Right ventricle myocardium superior (tissue), 1 donor: Measurements from ENCODE around the gene CABCOCO1. TPM values are rescaled to one million over a fixed set of nuclear protein-coding genes. Genes with fewer than 3 reads are reported as not detected.
"Not testable (repeated sequence)": the region's sequence is repeated elsewhere in the genome, so short reads cannot be mapped to it uniquely, and the experiment has no call there.

Experiments used
- ATAC-seq: fragments of 200-7000 bp; cut with Tn5 transposase; one replicate; pipeline ENCODE4 v1.9.1; 2020; ENCODE audit warnings: mild to moderate bottlenecking; ENCODE audit not compliant: poor library complexity
- DNase-seq: peaks from one replicate; pipeline ENCODE4 v3.0.0-alpha.2; 2020
- intact Hi-C: fragments of 100-400 bp; cut with DNase I; formaldehyde crosslinking; loops from one replicate; pipeline ENCODE4 v1.11.2; 2022
- total RNA-seq: library from RNA; stranded (reverse); fragmentation: NEBNext Ultra II Directional; extraction: Animal tissue kit (Norgen Biotek cat#: 25700); gene quantifications from one replicate; pipeline ENCODE4 v1.2.1, GENCODE V29; 2021
- donor health status: DM: no; HTN: yes; CAD: no; lungs with severe emphysema.

Gene CABCOCO1
- total RNA-seq, 1 donor from 2014 or later: not detected

DNA sequence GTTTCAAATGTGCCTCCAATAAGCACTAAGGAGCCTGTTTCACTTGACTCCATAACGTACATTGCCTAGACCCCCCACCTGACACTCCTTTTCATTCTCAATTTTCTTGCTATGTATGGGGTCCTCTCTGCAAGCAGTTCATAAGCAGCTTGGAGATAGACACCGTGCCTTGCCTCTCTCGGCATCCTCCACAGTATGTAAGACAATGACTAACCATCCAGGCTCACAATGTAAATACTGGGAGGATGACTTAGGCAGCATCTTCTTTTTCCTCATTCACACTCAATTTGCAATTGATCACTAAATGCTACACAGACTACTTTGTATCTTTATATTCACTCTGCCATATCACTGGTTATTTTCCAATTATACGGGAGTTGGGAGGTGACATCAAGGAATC is 22.8 kb upstream of the CABCOCO1 start:
- intact Hi-C loops: no loop called here
- no peak for ATAC-seq
- no peak for DNase-seq

DNA sequence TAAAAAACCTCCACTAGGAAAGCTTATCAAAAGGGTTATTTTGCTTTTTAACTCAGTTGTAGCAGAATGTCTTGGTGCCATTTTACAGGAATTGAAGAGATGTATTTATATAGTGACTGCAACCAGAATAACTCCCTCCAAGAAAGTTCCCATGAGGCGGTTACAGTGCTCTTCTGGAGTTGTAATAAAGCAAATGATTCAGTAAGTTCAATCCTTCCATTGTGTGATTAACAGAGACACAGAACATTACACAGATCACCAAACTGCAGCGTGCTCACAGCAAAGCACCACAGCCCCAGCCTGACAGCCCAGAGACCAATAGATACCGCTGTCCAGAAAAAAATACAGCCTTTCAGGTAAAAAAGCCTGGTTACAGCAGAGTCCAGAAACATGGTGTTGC is 21.9 kb upstream of the CABCOCO1 start:
- ATAC-seq (no peak), DNase-seq (no peak)
- intact Hi-C loops: no loop called here

DNA sequence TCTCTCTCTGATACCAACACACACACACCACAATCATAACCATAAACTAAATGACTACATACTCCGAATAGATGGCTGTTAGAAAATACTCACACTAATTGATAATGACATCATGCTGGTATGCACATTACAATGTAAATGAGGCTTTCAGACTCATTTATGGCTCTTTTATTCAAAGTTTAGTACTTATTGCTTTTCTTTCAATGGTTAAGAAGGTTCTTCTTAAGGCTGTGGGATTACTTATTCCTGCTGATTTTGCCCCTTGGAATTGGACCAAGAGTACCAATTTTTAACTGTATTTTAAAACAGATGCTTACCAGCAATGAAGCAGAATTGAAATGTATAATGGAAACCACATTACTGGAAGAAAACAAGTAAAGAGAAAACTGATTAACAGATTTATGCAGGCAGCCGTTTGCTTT is 20.6 kb upstream of the CABCOCO1 start:
- no peak for DNase-seq
- intact Hi-C loops: no loop called here
- no peak for ATAC-seq

DNA sequence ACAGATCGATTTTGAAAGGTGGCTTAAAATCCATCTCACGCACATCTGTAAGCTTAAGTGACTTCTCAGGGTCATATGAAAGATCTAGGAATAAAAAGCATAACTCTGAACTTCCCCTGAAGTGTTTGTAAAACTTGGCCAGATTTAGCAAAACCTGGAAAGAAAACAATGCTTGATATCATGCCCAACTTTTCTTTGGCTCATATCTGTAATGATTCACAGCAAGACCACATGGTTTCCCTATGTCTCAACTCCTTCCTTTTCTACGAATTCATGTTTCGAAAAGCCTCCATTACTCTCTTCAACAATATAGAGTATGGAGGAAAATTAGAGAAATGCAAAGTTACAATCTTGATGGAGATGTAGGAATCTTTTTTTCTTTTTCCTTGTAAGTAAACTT is 20.1 kb upstream of the CABCOCO1 start:
- DNase-seq (no peak), ATAC-seq (peak; percentile 51)
- intact Hi-C loops: no loop called here

DNA sequence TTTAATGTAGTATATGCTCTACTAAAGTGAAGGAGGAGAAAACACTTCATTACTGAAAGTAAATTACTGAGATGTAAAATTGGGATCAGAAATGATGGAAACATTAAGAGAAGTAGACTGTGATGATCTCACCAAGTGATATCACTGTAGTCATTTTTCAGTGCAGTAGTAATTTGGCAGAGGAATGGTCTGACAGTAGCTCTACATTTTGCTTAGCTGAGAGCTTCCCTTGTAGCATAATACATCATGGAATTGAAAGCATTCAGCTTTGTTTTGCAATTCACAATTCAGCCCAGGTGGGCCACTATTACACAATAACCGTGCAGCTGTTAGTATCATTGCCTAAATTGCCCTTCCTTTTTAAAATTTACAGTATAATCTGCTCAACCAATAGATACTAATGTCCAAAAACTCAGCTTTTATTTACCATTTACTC is 19.4 kb upstream of the CABCOCO1 start:
- DNase-seq: no peak
- intact Hi-C loops: no loop called here
- ATAC-seq: no peak

DNA sequence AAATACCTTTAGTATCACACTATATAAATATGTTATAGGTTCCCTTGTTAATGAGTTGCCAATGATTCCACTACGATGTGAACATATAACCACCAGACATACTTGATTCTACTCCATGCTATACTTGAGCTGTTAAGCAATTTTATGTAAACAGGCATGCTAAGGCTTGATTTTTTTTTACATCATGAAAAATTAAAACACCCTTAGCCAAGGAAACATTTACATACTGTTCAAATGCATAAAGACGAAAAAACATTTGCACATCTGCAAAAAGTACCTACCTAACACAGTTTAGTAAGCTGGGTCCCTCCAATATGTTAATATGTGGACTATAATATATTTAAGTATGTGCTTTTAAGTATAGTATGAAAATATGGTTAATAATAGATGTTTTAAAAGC is 9.0 kb upstream of the CABCOCO1 start:
- no peak for ATAC-seq
- intact Hi-C loops: no loop called here
- DNase-seq: no peak

DNA sequence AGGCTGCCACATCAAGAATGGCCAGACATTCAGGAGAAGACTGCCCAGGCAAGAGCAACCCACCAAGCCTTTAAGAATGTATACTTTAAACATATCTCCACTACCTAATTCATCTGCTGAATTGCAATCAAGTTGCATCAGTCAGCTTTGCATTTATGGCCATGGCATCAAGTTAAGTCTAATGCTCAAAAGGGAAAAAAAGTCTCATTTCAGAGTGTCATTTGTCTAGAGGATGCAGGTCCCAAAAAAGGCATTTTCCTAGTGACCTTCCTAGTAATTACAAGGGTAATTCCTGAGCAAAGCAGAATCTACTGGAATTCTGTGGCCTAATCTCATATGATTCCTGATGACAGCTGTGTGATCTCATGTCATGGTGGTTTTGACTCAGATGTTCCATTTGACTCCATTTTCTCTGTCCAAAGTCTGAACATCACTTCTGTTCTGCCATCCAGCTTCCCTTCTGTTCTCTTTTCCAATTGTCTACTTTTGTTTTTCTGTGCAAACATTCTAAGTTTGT is 7.3 kb upstream of the CABCOCO1 start:
- intact Hi-C loops: no loop called here
- no peak for ATAC-seq
- no peak for DNase-seq

DNA sequence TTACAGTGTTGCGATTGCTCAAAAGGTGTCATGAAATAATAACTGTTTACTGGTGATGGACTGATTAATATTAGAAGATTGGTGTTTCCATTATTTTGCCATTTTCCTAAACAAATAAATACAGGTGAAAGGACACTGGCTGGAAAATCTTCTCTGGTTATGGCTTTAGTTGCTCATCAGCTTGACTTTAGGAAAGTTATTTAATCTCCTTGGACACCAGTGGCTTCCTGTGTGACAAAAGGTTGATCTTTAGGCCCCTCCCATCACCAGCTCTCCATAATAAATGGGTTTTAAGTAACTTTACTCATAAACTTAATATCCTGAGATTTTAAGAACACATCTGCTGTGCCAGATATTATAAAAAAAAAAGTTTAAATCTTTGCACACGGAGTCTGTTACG is 737 bp downstream of the CABCOCO1 start:
- DNase-seq (no peak), ATAC-seq (no peak)
- intact Hi-C loops: no loop called here

DNA sequence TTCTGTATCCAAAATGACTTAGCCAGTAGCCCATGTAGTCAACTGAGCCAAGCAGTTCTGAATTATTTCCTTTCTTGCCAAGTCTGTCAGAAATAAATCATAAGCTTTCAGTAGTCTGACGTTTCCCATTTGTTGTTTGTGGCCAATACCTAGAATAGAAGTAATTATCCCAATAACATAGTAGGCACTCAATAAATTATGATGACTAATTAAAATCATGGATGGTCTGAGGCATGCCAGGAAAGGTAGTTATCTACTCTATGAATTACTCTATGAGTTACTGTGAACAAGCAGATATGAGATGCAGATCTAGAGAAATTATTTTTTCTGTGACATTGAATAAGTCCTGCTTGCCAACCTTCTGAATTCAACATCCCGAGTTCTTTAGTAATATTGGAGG is 2.3 kb downstream of the CABCOCO1 start:
- ATAC-seq: no peak
- DNase-seq: no peak
- intact Hi-C loops: no loop called here

DNA sequence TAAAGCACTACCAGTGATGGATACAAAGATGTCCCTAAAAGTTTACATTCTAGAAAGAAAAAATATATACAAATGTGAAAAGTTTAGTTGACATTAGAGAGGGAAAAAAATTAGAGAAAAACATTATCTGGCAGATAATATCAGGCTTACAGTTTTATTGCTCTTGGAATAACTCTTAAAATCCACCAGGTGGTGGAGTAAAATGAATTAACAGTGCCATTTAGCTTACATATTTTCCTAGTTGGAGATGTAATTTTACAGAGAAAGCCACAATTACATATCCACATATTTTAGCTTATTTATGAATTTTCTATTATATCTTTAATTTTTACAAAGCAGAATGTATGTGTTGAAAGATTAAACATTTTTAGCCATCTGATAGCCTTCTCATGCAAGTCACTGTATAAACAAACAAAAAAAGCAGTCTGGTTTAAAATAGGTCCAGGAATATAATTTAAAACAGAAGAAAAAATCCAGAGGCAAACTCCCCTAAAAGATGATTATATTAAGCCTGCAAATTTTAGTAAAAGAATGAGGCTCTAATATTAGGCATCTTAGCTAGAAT is 6.5 kb downstream of the CABCOCO1 start:
- ATAC-seq (no peak), DNase-seq (no peak)
- intact Hi-C loops: no loop called here

DNA sequence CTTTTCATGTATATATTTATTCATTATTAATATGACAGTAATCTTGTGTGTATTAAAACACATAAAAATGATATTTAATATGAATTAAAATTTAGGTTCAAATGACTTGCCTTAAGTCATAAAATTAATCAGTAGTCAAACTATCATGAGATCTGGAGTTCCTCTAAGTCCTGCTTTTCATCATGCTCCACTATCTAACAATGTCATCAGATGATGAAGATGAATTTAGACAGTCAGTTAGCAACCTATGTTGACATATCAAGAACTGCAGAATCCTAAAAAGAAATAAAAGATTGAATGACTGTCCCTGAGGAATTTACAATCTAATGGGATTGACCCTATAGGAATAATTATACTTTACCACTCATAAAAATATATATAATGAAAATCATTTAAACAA is 7.1 kb downstream of the CABCOCO1 start:
- no peak for ATAC-seq
- intact Hi-C loops: no loop called here
- DNase-seq: no peak

DNA sequence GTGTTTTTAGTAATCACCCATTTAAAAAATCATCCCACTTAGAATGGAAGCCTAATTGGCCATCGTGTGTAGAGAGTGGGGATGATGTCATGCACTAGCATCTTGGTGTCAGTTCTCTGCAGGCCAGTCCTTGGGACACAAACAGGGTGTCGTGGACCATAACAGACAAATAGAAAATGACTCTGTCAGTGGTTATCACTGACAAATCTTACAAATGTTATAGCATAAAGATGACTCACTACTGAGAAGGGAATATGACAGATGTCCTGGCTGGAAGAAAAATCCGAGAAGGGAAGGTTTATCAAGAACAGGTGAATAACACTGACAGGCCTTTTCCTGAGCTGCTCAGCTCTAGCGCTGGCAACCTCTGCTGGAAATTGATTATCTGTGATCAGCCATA is 10.6 kb downstream of the CABCOCO1 start:
- DNase-seq (no peak), ATAC-seq (no peak)
- intact Hi-C loops: no loop called here

DNA sequence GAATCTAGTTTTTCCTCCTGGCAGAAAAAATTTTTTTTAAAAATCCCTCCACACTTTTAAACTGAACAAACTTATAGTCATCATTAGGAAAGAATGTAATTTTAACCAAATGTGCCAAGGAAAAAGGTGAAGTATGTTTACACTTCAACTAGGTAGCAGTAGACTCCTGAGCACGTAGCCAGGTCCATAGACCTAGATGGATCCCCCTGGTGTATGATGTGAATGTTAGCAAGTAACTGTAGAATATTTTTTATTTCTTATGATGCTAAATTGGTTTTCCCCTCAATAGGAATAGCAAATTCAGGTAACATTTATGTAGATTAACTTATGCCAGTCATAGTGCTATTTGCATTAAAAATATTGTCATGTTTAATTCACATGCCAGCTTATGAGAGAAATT is 19.6 kb downstream of the CABCOCO1 start:
- ATAC-seq (no peak), DNase-seq (no peak)
- intact Hi-C loops: no loop called here

DNA sequence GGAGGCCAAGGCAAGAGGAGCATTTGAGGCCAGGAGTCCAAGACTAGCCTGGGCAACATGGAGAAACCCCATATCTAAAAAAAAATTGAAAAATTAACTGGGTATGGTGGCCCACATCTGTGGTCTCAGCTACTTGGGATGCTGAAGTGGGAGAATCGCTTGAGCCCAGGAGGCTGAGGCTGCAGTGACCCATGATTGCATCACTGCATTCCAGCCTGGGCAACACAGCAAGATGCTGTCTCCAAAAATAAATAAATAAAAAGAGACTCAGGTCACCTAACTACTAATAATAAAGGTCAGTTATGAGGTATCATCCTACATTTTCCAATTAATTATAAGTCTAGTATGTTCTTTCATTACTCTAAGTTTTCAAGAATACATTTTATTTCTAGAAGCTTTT is 20.6 kb downstream of the CABCOCO1 start:
- DNase-seq: no peak
- intact Hi-C loops: no loop called here
- no peak for ATAC-seq

DNA sequence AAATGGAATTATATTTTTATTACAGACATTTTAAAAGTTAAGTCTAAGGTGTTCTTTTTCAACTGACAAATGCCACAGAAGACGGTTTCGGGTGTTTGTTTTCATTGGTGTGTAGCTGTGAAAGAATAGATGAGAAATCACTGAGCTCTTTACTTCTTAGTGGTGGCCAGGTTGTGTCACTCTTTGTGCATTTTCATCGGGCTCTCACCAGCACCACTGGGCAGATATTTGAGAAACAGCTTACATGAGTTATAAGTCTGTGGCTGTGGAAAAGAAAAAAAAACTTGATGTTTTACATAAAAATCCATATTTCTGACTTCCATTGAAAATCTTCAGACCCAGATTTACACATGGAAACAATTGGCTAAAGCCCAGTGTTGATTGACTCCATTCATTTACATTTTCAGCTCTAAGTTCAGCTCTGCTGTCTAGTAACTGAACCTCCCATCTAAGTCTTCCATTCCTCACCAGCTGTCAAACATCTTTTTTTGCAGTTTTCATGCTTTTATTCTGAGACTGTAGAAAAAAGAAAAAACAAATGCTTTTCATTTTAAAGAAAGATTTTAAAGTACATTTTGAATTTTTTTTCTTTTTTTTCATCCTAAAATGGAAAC is 22.3 kb downstream of the CABCOCO1 start:
- no peak for ATAC-seq
- intact Hi-C loops: no loop called here
- no peak for DNase-seq

DNA sequence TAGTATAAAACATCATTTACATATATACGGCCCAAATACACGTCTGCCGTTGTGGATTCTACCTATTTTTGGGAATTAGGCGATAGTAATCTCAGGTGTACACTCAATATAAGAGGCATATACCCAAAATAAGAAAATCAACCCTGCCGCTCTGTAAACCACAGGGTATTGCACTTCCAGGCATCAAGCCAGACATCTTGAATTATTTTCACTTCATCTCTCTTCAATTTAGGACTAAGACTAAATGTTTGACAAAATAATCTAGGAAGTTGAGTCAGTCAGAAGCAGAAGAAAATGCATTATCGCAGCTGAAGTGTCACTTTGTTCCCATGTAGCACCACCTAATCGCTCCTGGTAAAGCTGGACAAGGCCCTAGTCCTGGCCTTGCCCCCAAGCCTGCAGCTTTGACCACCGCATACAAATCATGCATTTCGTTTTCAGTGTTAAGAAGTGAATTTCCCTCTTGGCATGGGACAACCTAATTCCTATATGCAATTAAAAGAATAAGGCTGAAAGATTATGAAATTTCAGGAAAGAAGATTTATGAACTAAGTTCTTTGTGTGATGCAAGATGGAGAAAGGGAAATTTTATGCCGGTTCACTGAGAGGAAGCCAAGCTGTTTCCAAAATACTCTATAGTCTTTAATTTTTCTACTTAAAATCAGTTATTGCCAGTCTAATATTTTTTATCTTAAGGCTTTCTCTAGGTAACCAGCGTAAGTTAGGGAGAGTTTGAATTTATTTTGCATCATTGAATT is 26.0 kb downstream of the CABCOCO1 start:
- ATAC-seq (no peak), DNase-seq (no peak)
- intact Hi-C loops: no loop called here

DNA sequence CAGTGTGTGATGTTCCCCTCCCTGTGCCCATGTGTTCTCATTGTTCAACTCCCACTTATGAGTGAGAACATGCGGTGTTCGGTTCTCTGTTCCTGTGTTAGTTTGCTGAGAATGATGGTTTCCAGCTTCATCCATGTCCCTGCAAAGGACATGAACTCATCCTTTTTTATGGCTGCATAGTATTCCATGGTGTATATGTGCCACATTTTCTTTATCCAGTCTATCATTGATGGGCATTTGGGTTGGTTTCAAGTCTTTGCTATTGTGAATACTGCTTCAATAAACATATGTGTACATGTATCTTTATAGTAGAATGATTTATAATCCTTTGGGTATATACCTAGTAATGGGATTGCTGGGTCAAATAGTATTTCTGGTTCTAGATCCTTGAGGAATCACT is 28.9 kb downstream of the CABCOCO1 start:
- intact Hi-C loops, DNase-seq, ATAC-seq: not testable (repeated sequence)

DNA sequence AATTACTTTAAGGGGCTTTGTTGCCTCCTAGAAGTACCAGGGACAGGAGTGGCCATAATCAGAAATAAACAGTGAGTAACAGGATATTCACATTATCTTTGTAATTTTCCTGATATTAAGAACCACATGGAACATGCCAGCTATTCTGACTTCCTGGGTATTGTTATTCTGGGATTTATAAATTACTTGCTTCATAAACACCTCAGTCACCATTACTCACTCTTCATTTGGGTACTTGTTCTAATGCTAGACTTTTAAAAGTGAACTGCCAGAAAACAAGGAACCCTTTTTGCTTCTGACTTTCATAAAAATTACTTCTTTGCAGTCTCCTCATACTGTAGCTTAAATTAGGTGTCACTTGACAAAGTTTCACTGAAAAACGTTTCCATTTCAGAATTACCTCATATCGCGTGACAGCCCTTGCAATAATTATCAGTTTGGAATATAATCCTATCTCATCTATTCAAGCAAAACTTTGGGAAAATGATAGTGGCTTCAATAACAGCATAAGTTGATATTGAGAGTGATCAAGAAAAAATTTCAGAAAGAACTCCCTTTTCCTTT is 29.8 kb downstream of the CABCOCO1 start:
- ATAC-seq (no peak), DNase-seq (no peak)
- intact Hi-C loops: no loop called here

DNA sequence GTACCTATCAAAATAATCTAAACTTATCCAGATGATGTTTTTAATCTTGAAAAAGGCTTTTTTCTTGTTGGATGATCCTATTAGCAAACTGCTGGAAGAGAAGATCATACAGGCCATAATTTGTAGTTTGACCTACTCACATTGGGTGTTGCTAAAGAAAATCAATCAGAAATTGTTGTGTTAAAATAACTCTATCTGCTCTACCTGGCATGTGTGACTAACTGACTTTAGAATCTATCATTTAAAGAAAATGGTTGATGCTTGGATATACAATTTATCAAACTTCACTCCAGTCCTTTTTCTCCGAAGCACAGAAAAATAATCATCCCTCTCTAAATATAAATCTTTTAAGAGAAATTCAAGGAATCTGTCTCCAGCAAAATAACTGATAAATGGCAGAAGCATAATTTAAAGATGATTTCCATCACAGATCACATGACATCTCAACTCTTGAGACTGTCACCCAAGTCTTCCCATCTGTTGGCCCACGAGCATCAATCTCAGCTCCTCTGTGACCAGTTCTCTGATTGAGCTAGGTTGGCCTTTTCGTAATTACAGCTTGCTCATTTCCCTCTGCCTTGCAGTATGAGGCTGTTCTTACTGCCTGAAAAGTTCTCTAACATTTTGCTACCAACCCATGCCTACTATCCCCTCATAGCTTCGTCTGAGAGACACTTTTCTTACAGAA is 36.4 kb downstream of the CABCOCO1 start:
- DNase-seq (no peak), ATAC-seq (no peak)
- intact Hi-C loops: no loop called here
